Measurements from ENCODE around the gene GPR150. TPM values are rescaled to one million over a fixed set of nuclear protein-coding genes. Genes with fewer than 3 reads are reported as not detected.

The GPR150 gene
- total and polyA plus RNA-seq, 9 of the 15 experiments (the other 6 are each of a cell fraction or from before 2014, with no cell fraction given): not detected

- peak overlapping the region; percentile 78 for H2AFZ ChIP-seq (ENCODE audit: low read depth, low read length)
- no peak overlapping the region for H3K27ac ChIP-seq (ENCODE audit: extremely low read depth, low read depth, low read length)
- H3K9me1 ChIP-seq (ENCODE audit: control insufficient read depth, insufficient read depth, low read length): no peaks in the 10 kb centered on the region
- no peak overlapping the region for H3K9ac ChIP-seq (ENCODE audit: insufficient read depth in 1 of 2, low read depth in 2 of 2, low read length in 2 of 2)
- no peak for TF ChIP-seq RBM34 (IDR thresholded peaks at IDR 0.05; ENCODE audit: borderline replicate concordance, insufficient read depth, low read length)
- TF ChIP-seq CEBPG (CRISPR knock-in tag; IDR thresholded peaks at IDR 0.05): 0 out of 2 replicates have a peak, but pooled peaks have one; percentile 7
- TF ChIP-seq CEBPG (tag; conservative IDR thresholded peaks at IDR 0.05 in 1 of 2, IDR thresholded peaks at IDR 0.05 in 1 of 2): no peak
- 0 out of 2 replicates have a peak, but pooled peaks have one; percentile 22 for TF ChIP-seq HMBOX1 (IDR thresholded peaks at IDR 0.05)
- ChIA-PET CTCF (ENCODE audit: low intra/inter-chr PET ratio) (no interaction called here), POLR2A (interaction anchor here (0.9 to 1.3 kb wide), 4 partner anchors 10 to 131 kb away, joined by 3 to 4 read pairs (median 3); partner anchors contain the start of gene RHOBTB3)
- DNase-seq (ENCODE audit: extremely low read depth in 1 of 4, low spot score in 3 of 4): peak in 1 of 4 experiments; percentile 29
- in situ Hi-C loops (cut with MboI): loop anchor here (25.0 kb wide), 1 partner anchor 696 kb away; no protein-coding TSS in a partner anchor
- intact Hi-C loops (cut with micrococcal nuclease): loop anchor here (5.0 to 10.0 kb wide), 3 partner anchors 321 to 696 kb away; partner anchors contain the start of gene ELL2
- WGBS (ENCODE audit: insufficient coverage, low coverage, missing lambda C conversion rate): 27% methylated on average over 5 of the region's 5 CpGs
- H3K9me3 ChIP-seq (replicated peaks; ENCODE audit: control insufficient read depth, insufficient read depth, low read depth, low read length): no peaks in the 10 kb centered on the region
- FAIRE-seq: peak; percentile 57
- no peaks in the 10 kb centered on the region for H3K36me3 ChIP-seq (ENCODE audit: control insufficient read depth, insufficient read depth, low read length)
- no peak for ATAC-seq
- H3K79me2 ChIP-seq (ENCODE audit: control insufficient read depth, insufficient read depth, low read length): no peaks in the 10 kb centered on the region
- H3K4me2 ChIP-seq (ENCODE audit: insufficient read depth, low read length): no peak overlapping the region
- no TSS peak for BruUV-seq (replicated peaks)
- H3K4me3 ChIP-seq: no peak overlapping the region
- H3K4me1 ChIP-seq (replicated peaks in 1 of 2; ENCODE audit: control insufficient read depth in 2 of 2, insufficient read depth in 2 of 2, low read length in 2 of 2): peaks cover 9 to 11% of the 10 kb centered on the region in 2 experiments
- H3K27me3 ChIP-seq (ENCODE audit: control insufficient read depth in 2 of 2, insufficient read depth in 2 of 2, low read length in 2 of 2): no peaks in the 10 kb centered on the region
- H4K20me1 ChIP-seq (replicated peaks; ENCODE audit: control insufficient read depth, insufficient read depth, low read length): no peaks in the 10 kb centered on the region
Measured at GRCh38 chr5:95641741-95642220, 21.9 kb downstream of the GPR150 start.
